NCI-H446 treated with DMSO at 0.1 percent for 48 hours (cell line): ENCODE results near the gene PELI2.

Experiments used
- DNase-seq: peaks from one replicate; lab custom pipeline; 2025; lab: John Stamatoyannopoulos, UW

PELI2 gene

GRCh38 chr14:56173365-56173922 lies 55.2 kb downstream of the PELI2 start:
- no peak for DNase-seq

DNA sequence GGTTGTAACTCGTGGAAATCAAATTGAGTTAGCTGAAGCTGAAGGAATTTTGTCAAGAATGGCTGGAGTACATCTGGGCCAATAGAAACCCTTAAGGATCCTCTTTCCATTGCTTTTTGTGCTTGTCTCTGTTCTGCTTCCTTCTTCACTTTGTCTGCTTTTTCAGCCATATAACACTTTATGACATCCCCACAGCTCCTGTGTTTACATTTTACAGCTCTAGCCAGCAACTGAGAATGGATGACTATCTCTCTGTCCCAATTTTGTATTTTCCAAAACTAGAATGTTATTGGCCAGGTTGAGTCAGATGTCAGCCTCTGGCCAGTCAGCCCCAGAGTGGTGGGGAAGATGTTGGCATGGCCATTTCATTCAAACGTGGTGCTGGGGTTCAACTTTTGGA lies 57.6 kb downstream of the PELI2 start:
- no peak for DNase-seq

DNA sequence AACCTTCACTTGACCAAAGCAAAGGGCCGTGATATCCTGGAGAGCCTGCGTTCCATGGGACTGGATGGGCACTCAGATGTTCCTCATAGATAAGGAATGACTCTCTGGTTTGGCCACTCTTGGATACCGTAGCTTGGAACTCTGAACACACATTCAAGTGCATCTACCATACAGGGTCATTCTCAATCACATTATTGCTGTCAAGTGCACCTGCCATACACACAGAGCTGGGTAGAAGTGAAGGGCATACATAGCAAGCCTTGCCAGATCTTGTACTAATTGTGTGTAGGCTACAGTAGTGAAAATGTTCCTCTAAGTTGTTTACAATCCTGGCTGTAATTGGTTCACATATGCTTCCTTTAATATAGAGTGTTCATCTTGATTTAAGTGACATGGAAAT lies 58.3 kb downstream of the PELI2 start:
- DNase-seq: no peak

- DNase-seq: no peak
Measured at GRCh38 chr14:56177036-56177435, 58.8 kb downstream of the PELI2 start.

GRCh38 chr14:56180754-56181542 lies 62.7 kb downstream of the PELI2 start:
- no peak for DNase-seq

DNA sequence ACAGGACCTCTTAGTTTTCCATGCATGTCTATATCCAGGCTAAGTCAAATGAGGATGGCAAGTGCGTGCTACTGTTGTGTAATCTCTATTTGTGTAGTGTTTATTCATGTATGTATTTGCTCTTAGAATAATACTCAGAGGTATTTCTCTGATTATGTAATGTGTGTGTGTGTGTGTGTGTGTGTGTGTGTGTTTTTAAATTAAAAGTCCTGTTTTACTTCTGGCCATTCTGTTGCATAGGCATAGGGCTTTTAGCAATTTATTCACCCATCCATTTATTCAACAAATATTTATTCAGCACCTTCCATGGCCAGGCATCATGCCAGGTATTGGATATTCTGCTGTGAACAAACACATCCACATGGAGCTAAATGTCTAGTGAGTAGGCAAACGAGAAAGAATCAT lies 63.5 kb downstream of the PELI2 start:
- DNase-seq: no peak

DNA sequence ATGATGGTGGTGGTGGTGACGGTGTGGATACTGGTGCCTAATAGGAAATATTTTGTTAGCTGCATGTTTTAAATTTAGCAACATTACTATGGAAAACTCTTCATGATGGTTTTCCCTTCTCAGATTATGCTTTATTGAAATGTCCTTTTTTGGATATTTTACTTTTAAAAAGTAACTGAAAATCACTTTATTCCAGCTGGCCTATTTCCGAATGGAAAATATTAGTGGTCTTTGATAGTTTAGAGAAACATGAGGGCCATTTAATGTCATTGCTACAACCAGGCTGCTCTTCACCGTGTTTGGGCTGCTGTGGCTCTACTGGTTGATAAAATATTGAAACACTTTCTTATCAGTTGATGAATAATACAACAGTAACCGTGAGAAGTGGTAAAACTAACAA lies 64.2 kb downstream of the PELI2 start:
- DNase-seq: no peak

DNA sequence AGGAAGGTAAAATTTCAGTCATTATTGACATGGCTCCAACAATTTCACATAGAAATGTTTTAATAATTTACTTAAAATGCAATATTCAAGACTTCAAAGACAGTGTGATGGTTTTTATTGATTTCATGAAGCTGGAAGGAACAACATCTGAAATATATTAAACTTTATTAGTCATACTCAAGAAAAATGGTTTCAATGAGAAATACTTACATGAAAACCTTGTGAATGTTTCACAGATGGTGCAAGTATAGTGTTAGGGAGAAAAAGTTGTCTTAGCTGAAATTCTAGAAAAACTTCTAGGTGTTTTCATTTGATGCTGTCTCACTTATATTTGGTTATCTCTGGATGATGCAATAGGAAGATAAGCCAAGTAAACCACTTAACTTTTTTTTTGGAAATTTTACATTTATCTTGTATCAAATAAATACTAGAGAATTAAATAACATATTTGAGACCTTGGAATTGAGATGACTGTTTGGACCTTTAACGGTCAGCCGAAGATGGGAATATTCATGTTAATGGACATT lies 65.5 kb downstream of the PELI2 start:
- DNase-seq: no peak

- DNase-seq: no peak
Measured at GRCh38 chr14:56185992-56186391, 67.8 kb downstream of the PELI2 start.

DNA sequence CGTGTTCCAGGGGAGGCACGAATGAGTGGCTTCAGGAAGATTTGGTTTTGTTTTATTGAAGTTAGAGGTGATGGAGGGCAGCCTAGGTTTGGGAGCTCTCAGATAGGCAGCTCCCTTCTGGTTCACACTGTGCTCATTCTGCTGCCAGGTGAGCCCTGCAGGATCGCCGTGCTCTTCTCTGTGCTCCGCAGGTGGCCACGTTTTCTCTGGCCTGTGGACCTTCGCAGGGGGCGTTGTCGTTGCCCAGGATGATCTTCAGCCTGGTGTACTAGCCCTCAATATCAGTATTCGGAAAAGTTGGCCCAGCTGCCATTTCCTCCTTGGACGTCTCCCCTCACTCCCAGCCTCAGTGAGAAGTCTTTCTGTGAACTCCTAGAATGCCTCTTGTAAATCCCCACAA lies 69.5 kb downstream of the PELI2 start:
- no peak for DNase-seq

- no peak for DNase-seq
Measured at GRCh38 chr14:56189307-56189706, 71.1 kb downstream of the PELI2 start.

DNA sequence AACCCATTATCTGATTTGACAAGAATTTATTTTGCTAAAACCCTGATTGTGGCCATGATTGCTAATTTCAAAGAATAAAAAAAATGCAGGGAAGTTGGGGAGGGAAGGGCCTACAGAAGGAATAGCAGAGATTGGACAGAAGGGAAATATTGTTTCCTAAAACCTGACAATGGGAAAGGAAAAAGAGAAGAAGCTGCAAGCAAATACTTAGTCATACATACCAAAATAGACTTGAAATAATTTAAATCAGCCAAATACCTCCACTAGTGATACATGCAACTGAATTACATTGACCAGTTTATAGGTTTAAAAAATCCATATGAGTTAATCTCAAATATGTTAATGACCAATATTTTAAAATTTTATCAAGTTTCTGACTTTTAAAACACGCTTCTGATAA lies 75.1 kb downstream of the PELI2 start:
- DNase-seq: no peak

- no peak for DNase-seq
Measured at GRCh38 chr14:56194042-56194441, 75.8 kb downstream of the PELI2 start.

DNA sequence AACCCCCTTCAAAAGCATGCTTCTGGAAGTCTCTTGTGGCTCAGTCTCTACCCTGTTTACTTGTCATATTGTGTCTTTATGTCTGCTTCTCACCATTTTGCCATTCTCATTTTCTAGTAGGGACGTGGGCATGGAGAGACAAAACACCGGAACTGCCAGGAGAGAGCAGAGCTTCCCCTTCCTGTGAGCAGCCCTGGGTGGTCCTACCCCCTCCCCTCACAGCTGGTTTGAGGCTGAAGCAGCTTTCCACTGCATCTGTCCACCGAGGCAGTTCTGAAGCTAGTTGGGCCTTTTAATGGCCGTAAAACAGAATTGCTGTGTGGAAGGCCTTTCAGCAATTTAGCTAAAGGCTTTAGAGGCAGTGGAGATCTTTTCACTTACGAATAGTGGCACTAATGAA lies 77.0 kb downstream of the PELI2 start:
- DNase-seq: no peak

DNA sequence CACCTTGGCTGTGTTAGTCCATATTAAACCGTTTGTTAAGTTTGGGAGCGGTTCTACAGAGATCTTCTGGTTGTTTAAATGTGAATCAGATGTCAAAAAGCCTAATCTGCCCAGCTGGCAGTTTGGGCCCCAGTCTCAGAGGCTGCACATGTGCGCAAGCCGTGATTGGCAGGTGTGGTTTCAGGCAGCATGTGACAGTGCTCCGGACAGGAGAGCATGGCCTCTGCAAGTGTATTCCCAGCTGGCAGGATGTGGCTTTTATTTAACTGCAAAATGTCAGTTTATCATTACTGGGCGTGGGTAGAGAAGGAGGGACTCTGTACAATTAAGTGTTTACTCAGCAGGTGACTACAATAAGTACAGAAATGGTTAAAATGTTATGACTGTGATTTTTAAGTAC lies 77.5 kb downstream of the PELI2 start:
- DNase-seq: no peak

GRCh38 chr14:56196274-56196673 lies 78.1 kb downstream of the PELI2 start:
- no peak for DNase-seq

- no peak for DNase-seq
Measured at GRCh38 chr14:56197150-56197549, 78.9 kb downstream of the PELI2 start.

DNA sequence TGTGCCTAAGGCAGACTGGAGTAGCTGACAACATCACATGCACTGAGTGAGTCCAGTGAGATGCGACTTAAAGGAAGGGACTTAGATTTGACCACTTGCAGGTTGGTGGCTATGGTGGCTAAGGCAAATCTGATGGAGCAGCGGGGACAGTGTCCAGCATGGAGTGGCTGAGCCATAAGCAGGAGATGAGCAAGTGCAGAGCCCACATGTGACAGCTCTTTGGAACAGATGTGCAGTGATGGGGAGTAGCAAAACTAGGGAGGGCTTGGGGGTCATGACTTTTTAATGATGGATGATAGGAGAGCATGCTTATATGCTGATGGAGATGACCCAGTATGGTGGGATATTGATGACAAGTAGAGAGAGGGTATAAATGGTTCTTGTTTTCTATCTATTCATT lies 80.2 kb downstream of the PELI2 start:
- no peak for DNase-seq

GRCh38 chr14:56199095-56199981 lies 81.1 kb downstream of the PELI2 start:
- no peak for DNase-seq

GRCh38 chr14:56199982-56200577 lies 81.9 kb downstream of the PELI2 start:
- DNase-seq: no peak

GRCh38 chr14:56202256-56202655 lies 84.0 kb downstream of the PELI2 start:
- DNase-seq: no peak

- no peak for DNase-seq
Measured at GRCh38 chr14:56205881-56206280, 87.7 kb downstream of the PELI2 start.
